PFSK-1 (cell line): ENCODE data around the gene NFS1.

Source experiments
- FOXP2 ChIP-seq: optimal IDR thresholded peaks from 2 replicates; pipeline ENCODE3; 2011; ENCODE audit warnings: borderline replicate concordance, control low read depth, inconsistent platforms; ENCODE audit not compliant: insufficient read depth; ENCODE audit errors: extremely low read length, extremely low read depth
- POLR2AphosphoS5 ChIP-seq: IDR thresholded peaks from 2 replicates; pipeline ENCODE4 v1.6.1; 2012; ENCODE audit warnings: low read depth, mild to moderate bottlenecking, control low read depth, low read length, moderate library complexity
- SIN3A ChIP-seq: IDR thresholded peaks from 2 replicates; pipeline ENCODE4 v1.6.1; 2012; ENCODE audit warnings: mild to moderate bottlenecking, low read length, moderate library complexity, borderline replicate concordance; ENCODE audit not compliant: insufficient read depth
- TAF1 ChIP-seq: IDR thresholded peaks from 2 replicates; pipeline ENCODE4 v1.6.1; 2012; ENCODE audit warnings: low read length, control low read depth, borderline replicate concordance; ENCODE audit not compliant: insufficient read depth
- TF ChIP-seq, protein P1 (sequence below), 2 experiments: IDR thresholded peaks; 2 replicates each; pipeline versions ENCODE4 v1.6.1 to v1.8.0; 2011 to 2012; ENCODE audit warnings: low read depth in 2 of 2, low read length in 2 of 2, control low read depth in 1 of 2, inconsistent platforms in 1 of 2, mild to moderate bottlenecking in 1 of 2, moderate library complexity in 1 of 2; ENCODE audit not compliant: insufficient read depth in 1 of 2

NFS1 gene

DNA sequence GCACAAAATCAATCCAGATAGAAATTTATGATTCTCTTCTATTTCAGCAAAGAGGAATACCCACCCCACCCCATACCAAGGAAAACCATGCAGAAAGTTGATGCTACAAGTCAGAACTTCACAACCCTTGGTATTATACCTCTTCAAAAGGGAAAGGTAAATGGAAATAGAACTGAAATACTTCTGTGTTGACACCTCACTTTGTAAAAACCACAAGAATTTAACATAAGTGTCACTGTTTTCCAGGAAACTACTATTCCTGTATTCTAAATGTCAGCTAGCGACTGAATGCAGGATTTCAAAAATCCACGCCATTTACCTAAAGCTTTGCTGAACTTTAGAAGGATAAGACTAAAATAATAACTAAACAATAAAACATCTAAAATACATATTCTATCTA is 38.1 kb downstream of the NFS1 start:
- TF ChIP-seq SIN3A: no peak
- no peak for TF ChIP-seq FOXP2
- TF ChIP-seq, protein P1, sequence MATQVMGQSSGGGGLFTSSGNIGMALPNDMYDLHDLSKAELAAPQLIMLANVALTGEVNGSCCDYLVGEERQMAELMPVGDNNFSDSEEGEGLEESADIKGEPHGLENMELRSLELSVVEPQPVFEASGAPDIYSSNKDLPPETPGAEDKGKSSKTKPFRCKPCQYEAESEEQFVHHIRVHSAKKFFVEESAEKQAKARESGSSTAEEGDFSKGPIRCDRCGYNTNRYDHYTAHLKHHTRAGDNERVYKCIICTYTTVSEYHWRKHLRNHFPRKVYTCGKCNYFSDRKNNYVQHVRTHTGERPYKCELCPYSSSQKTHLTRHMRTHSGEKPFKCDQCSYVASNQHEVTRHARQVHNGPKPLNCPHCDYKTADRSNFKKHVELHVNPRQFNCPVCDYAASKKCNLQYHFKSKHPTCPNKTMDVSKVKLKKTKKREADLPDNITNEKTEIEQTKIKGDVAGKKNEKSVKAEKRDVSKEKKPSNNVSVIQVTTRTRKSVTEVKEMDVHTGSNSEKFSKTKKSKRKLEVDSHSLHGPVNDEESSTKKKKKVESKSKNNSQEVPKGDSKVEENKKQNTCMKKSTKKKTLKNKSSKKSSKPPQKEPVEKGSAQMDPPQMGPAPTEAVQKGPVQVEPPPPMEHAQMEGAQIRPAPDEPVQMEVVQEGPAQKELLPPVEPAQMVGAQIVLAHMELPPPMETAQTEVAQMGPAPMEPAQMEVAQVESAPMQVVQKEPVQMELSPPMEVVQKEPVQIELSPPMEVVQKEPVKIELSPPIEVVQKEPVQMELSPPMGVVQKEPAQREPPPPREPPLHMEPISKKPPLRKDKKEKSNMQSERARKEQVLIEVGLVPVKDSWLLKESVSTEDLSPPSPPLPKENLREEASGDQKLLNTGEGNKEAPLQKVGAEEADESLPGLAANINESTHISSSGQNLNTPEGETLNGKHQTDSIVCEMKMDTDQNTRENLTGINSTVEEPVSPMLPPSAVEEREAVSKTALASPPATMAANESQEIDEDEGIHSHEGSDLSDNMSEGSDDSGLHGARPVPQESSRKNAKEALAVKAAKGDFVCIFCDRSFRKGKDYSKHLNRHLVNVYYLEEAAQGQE (IDR thresholded peaks at IDR 0.05; ENCODE audit: insufficient read depth in 1 of 2, low read depth in 2 of 2, low read length in 2 of 2): no peak
- TF ChIP-seq POLR2AphosphoS5: no peak
- TF ChIP-seq TAF1: no peak

GRCh38 chr20:35660122-35660937 is 38.8 kb downstream of the NFS1 start:
- TF ChIP-seq, protein P1 (IDR thresholded peaks at IDR 0.05; ENCODE audit: insufficient read depth in 1 of 2, low read depth in 2 of 2, low read length in 2 of 2): no peak
- TF ChIP-seq TAF1: no peak
- TF ChIP-seq POLR2AphosphoS5: no peak

DNA sequence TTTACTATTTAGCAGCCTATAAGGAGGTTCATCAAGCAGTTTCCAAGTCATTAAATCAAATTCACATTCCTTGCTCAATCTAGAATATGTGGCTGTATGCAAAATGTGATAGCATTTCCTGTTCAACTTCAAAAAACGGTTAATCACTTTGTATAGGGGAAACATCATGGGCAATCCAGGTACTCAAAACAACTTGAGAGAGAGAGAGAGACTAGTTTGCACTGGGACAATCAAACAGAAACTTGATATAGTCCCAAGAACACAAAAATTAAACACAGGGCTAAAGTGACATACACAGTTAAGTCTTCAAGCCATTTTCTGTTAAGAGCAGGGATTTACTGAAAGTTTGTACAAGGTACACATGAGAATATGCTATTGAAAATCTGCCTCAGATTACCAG is 41.9 kb downstream of the NFS1 start:
- TF ChIP-seq, protein P1 (IDR thresholded peaks at IDR 0.05; ENCODE audit: insufficient read depth in 1 of 2, low read depth in 2 of 2, low read length in 2 of 2): no peak
- TF ChIP-seq FOXP2 (no peak), POLR2AphosphoS5 (no peak), TAF1 (no peak), SIN3A (no peak)

DNA sequence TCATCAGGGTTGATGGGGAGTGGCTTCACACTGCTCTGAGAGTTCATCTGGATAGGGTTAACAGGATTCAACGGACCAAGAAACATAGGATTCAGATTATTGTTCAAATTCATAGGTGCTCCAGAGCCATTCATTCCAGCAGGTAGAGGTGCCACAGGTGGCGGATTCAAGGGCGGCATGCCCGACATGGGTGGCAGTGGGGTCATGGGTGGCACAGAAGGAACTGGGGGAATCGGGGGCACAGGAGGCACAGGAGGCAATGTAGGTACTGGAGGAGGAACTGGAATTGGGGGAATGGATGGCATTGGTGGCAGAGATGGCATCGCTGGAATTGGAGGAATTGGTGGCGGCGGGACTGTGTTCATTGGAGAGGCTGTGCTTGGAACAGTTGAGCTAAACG is 44.7 kb downstream of the NFS1 start:
- TF ChIP-seq SIN3A: no peak
- TF ChIP-seq FOXP2: no peak
- TF ChIP-seq, protein P1 (IDR thresholded peaks at IDR 0.05; ENCODE audit: insufficient read depth in 1 of 2, low read depth in 2 of 2, low read length in 2 of 2): no peak
- no peak for TF ChIP-seq TAF1
- no peak for TF ChIP-seq POLR2AphosphoS5
